ENCODE data around the gene WT1. TPM values are rescaled to one million over a fixed set of nuclear protein-coding genes. Genes with fewer than 3 reads are reported as not detected.

The WT1 gene
- total and polyA plus RNA-seq, 2 donors from 2014 or later, result 0.66 to 15.0 TPM

GRCh38 chr11:32340181-32340580 lies 95.2 kb downstream of the WT1 start:
- DNase-seq, result peak in 1 of 5 donors; percentile 16
- H3K9ac ChIP-seq (ENCODE audit: low read length in 3 of 3), result no peak overlapping the region
- H3K36me3 ChIP-seq (ENCODE audit: control insufficient read depth in 2 of 3, insufficient read depth in 3 of 3, low read length in 3 of 3), result no peaks in the 10 kb centered on the region
- H3K4me3 ChIP-seq (ENCODE audit: low read length in 3 of 3), result no peak overlapping the region
- no peaks in the 10 kb centered on the region for H3K4me1 ChIP-seq (ENCODE audit: control insufficient read depth in 2 of 3, insufficient read depth in 2 of 3, low read depth in 1 of 3, low read length in 3 of 3)
- no peaks in the 10 kb centered on the region for H3K27me3 ChIP-seq (ENCODE audit: control insufficient read depth, insufficient read depth, low read length)
- no peaks in the 10 kb centered on the region for H3K9me3 ChIP-seq (ENCODE audit: control insufficient read depth in 2 of 3, insufficient read depth in 1 of 3, low read length in 3 of 3)
- intact Hi-C loops (cut with DNase I), result no loop called here
- no peak overlapping the region for H3K27ac ChIP-seq (ENCODE audit: low read depth in 2 of 2, low read length in 2 of 2)
- no peak for TF ChIP-seq CTCF (IDR thresholded peaks at IDR 0.05; ENCODE audit: borderline replicate concordance, extremely low read depth, insufficient read depth)
- FAIRE-seq, result no peak

Other genes with a start within 250 kb of the WT1 start
- 168 TPM for gene EIF3M, start 148.3 kb upstream of the WT1 start, total RNA-seq
- gene EIF3M, start 148.3 kb upstream of the WT1 start, polyA plus RNA-seq (ENCODE audit: insufficient read depth, low read depth, low replicate concordance), result 300 TPM